AG04450 (cell line): ENCODE data around the gene NOC4L. TPM values are rescaled to one million over a fixed set of nuclear protein-coding genes. Genes with fewer than 3 reads are reported as not detected.

Source experiments
- CTCF ChIA-PET: fragments of 300-600, 350-600 bp; formaldehyde crosslinking; extraction: SDS; loops from one replicate; lab custom pipeline; 2022; ENCODE audit warnings: antibody characterized with exemption, inconsistent platforms; lab: Charles Lee
- POLR2A ChIA-PET: fragments of 350-600 bp; formaldehyde crosslinking; extraction: SDS; loops from one replicate; lab custom pipeline; 2021; ENCODE audit warnings: antibody characterized with exemption, inconsistent platforms; lab: Yijun Ruan, JAX
- DNase-seq: peaks from one replicate; pipeline ENCODE4 v3.0.0-alpha.2; 2011; ENCODE audit warnings: low read depth, low spot score
- H3K27ac ChIP-seq: one replicate; pipeline ENCODE4 v1.5.1; 2012; ENCODE audit warnings: low read depth, low read length, control low read depth
- H3K27me3 ChIP-seq: one replicate; pipeline ENCODE4 v1.6.0; 2012; ENCODE audit warnings: low read length; ENCODE audit not compliant: control insufficient read depth, insufficient read depth
- H3K4me3 ChIP-seq: 2 replicates; pipeline ENCODE4 v1.5.1; 2011; ENCODE audit warnings: mild to moderate bottlenecking, low read depth, low read length, control low read depth
- H3K9me3 ChIP-seq: 2 replicates; pipeline ENCODE4 v1.5.1; 2012; ENCODE audit warnings: low read length; ENCODE audit not compliant: control insufficient read depth, insufficient read depth
- CTCF ChIP-seq: IDR thresholded peaks from 2 replicates; pipeline ENCODE4 v1.5.1; 2011; ENCODE audit warnings: low read depth, low read length, control low read depth, inconsistent platforms
- polyA plus RNA-seq: library from polyadenylated mRNA; depleted of rRNA; stranded (reverse); fragments of >200 nt; gene quantifications from 2 replicates; pipeline ENCODE4 v1.2.3, GENCODE V29; 2011

Gene NOC4L
- polyA plus RNA-seq, 1 experiment, result 2.9 TPM

DNA sequence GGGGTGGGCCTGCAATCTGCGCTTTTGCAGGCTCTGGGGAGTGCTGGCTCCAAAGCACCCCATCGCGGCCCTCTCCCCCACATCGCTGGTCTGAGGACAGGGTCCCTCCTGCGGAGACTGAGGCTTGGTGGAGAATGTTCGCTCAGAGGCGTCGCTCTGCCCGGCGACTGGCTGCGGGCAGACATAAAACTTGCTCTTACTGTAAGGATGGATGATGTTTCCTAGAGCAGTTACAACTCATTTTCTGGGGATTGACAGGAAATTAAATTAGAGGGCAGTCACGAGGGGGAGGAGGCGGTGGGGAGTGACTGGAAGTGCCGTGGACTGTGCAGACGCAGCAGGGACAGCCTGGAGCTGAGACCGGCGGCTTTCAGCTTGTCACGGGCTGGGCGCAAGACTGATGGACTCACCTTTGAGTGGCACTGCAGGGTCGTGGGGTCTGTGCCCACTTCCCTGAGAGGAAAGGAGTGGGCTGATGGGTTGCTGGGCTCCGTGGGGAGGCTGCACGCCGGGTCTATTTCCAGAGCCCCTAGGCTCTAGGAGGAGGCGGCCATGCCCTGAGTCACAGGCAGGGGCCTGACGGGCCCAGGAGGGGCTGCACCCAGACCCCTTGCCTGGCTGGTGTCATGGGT is 32.8 kb downstream of the NOC4L start:
- Histone ChIP-seq H3K27ac (no peak overlapping the region), H3K9me3 (peaks cover 23% of the 10 kb centered on the region), H3K27me3 (peaks cover 57% of the 10 kb centered on the region), H3K4me3 (no peak overlapping the region)
- ChIA-PET POLR2A (no interaction called here), CTCF (no interaction called here)
- TF ChIP-seq CTCF, result no peak
- no peak for DNase-seq

DNA sequence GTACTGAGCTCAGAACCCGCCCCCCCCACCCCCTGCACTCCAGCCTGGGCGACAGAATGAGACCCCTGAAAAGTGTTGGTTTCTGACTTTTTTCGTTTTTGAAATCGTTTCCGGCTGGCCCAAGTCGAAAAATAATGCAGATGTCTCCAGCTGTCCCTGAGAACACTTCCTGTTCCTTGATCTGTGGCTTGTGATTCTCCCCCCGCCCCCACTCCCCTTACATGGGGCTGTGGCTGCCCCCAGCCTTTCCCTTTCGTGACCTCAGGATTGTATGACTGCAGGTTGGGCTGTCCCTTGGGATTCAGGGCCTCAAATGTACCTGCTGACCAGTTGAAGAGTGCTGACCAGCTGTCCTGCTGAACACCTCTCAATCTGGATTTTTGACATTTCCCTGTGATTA is 34.1 kb downstream of the NOC4L start:
- Histone ChIP-seq H3K27me3 (peaks cover 56% of the 10 kb centered on the region), H3K9me3 (peaks cover 27% of the 10 kb centered on the region), H3K4me3 (no peak overlapping the region), H3K27ac (no peak overlapping the region)
- ChIA-PET POLR2A (no interaction called here), CTCF (no interaction called here)
- DNase-seq, result no peak
- no peak for TF ChIP-seq CTCF

DNA sequence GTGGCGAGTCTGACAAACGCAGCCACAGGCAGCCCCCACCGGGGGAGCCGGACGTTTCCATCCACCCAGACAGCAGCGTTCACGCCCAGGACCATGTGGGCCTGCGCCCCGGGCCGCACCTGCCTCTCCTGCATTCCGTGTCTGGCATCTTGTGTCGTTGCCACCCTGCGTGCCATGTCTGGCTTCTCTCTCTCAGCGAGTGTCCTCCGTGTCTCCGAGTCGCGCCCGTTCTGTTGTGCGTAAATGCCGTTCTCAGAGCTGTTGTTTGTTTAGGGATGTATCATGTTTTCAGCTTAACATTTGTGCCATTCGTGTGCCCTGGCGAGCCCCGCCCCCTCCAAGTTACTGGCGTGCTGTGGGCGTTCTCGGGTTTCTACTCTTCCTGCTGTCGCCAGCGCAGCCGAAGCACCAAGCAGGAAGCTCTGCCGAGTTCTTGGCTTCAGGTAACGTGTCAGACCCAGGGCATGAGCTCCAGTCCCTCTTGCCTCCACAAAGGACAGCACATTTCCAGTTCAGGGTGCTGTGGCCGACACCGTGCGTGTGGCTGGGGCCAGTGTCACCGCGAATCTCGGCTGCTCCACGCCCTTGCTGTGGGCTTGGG is 34.6 kb downstream of the NOC4L start:
- TF ChIP-seq CTCF, result no peak
- DNase-seq, result no peak
- Histone ChIP-seq H3K9me3 (peaks cover 27% of the 10 kb centered on the region), H3K27me3 (peaks cover 53% of the 10 kb centered on the region), H3K27ac (no peak overlapping the region), H3K4me3 (no peak overlapping the region)
- POLR2A ChIA-PET, result no interaction called here
- CTCF ChIA-PET, result no interaction called here

- POLR2A ChIA-PET, result interaction anchor here (0.6 kb wide), 1 partner anchor 186 kb away, joined by 3 read pairs; no protein-coding TSS in a partner anchor
- no peak for TF ChIP-seq CTCF
Measured at GRCh38 chr12:132179431-132180362, 35.4 kb downstream of the NOC4L start.

More at GRCh38 chr12:132179431-132180362, 35.4 kb downstream of the NOC4L start:
- H3K27me3 ChIP-seq, result peaks cover 49% of the 10 kb centered on the region
- CTCF ChIA-PET, result no interaction called here
- H3K27ac ChIP-seq, result no peak overlapping the region
- H3K9me3 ChIP-seq, result peaks cover 22% of the 10 kb centered on the region
- H3K4me3 ChIP-seq, result no peak overlapping the region
- DNase-seq, result no peak
